K562 (cell line): ENCODE measurements around the gene PPIL4. TPM values are rescaled to one million over a fixed set of nuclear protein-coding genes. Genes with fewer than 3 reads are reported as not detected.
A peak's percentile ranks its signal among the peaks of the same experiment; 100 is the strongest.

Source experiments
- CBFB ChIP-seq: sonication (generic); formaldehyde crosslinking; IDR thresholded peaks from 2 replicates; pipeline ENCODE4 v1.4.0; 2020; ENCODE audit warnings: mild to moderate bottlenecking, missing genetic modification reagents
- CC2D1A ChIP-seq: fragments of 450-650 bp; IDR thresholded peaks from 2 replicates; pipeline ENCODE4 v1.6.1; 2017; ENCODE audit warnings: mild to moderate bottlenecking
- E4F1 ChIP-seq: fragments of 250-450 bp; sonication (Bioruptor Pico); IDR thresholded peaks from 2 replicates; pipeline ENCODE4 v1.5.0; 2021; ENCODE audit warnings: mild to moderate bottlenecking, borderline replicate concordance
- FOXP1 ChIP-seq: sonication (generic); formaldehyde crosslinking; IDR thresholded peaks from 2 replicates; pipeline ENCODE4 v1.8.0; 2022; ENCODE audit warnings: mild to moderate bottlenecking, missing genetic modification reagents
- GTF2F1 ChIP-seq: IDR thresholded peaks from 2 replicates; pipeline ENCODE4 v1.6.1; 2011; ENCODE audit warnings: low read depth, low read length, improper control_type of control experiment
- NCOA2 ChIP-seq, 2 experiments: fragments of 450-650 bp; IDR thresholded peaks; 2 replicates each; pipeline ENCODE4 v1.6.1; 2018; ENCODE audit warnings: mild to moderate bottlenecking in 2 of 2, moderate library complexity in 1 of 2; ENCODE audit not compliant: partially characterized antibody in 2 of 2
- NR0B1 ChIP-seq: fragments of 450-650 bp; IDR thresholded peaks from one replicate; pipeline ENCODE4 v1.6.1; 2018; ENCODE audit warnings: mild to moderate bottlenecking, moderate library complexity; ENCODE audit not compliant: partially characterized antibody
- POLR2G ChIP-seq: fragments of 200-400 bp; formaldehyde crosslinking; IDR thresholded peaks from 2 replicates; pipeline ENCODE4 v1.6.1; 2017; ENCODE audit warnings: low read depth, mild to moderate bottlenecking, antibody characterized with exemption, low read length, moderate library complexity
- SAP30 ChIP-seq: fragments of 200-600 bp; sonication (generic); IDR thresholded peaks from 2 replicates; pipeline ENCODE4 v1.6.1; 2012; ENCODE audit warnings: borderline replicate concordance, low read depth, mild to moderate bottlenecking, moderate library complexity, low read length, control low read depth, inconsistent platforms; ENCODE audit not compliant: insufficient read depth, poor library complexity, severe bottlenecking
- TEAD1 ChIP-seq, 2 experiments: fragments of 450-650 bp in 1 of 2; sonication (generic) in 1 of 2; formaldehyde crosslinking; IDR thresholded peaks; 2 replicates each; pipeline versions ENCODE4 v1.4.0 to v1.8.0; 2020 to 2022; ENCODE audit warnings: mild to moderate bottlenecking in 2 of 2, missing genetic modification reagents in 1 of 2
- USF1 ChIP-seq: sonication (generic); formaldehyde crosslinking; IDR thresholded peaks from 2 replicates; pipeline ENCODE4 v1.9.0; 2022; ENCODE audit warnings: mild to moderate bottlenecking, missing genetic modification reagents
- YY1 ChIP-seq, 3 experiments: IDR thresholded peaks; 2 replicates each; pipeline ENCODE4 v1.6.1; 2011; ENCODE audit warnings: low read length in 2 of 3, mild to moderate bottlenecking in 2 of 3, moderate library complexity in 2 of 3, borderline replicate concordance in 1 of 3, control low read depth in 1 of 3, low read depth in 1 of 3; ENCODE audit not compliant: insufficient read depth in 3 of 3, insufficient replicate concordance in 2 of 3, control insufficient read depth in 1 of 3, insufficient read length in 1 of 3; ENCODE audit errors: extremely low read depth in 1 of 3
- ZBTB43 ChIP-seq: sonication (generic); formaldehyde crosslinking; IDR thresholded peaks from 2 replicates; pipeline ENCODE4 v1.8.0; 2023; ENCODE audit warnings: mild to moderate bottlenecking, missing genetic modification reagents
- ZNF239 ChIP-seq: fragments of 250-450 bp; sonication (Bioruptor Pico); IDR thresholded peaks from 2 replicates; pipeline ENCODE4 v1.4.0; 2020; ENCODE audit warnings: mild to moderate bottlenecking
- ZNF3 ChIP-seq: fragments of 250-450 bp; sonication (Bioruptor Pico); IDR thresholded peaks from 2 replicates; pipeline ENCODE4 v1.5.0; 2021; ENCODE audit warnings: mild to moderate bottlenecking, moderate library complexity
- ZNF384 ChIP-seq: IDR thresholded peaks from 2 replicates; pipeline ENCODE4 v1.6.1; 2012; ENCODE audit warnings: low read depth, low read length, improper control_type of control experiment
- ZNF398 ChIP-seq: fragments of 250-450 bp; sonication (Bioruptor Pico); IDR thresholded peaks from 2 replicates; pipeline ENCODE4 v1.8.0; 2021; ENCODE audit warnings: moderate library complexity, mild to moderate bottlenecking, inconsistent platforms
- polyA plus RNA-seq, 8 experiments: library from polyadenylated mRNA; depleted of rRNA in 4 of 8; stranded (reverse) in 5 of 8; unstranded in 3 of 8; fragments of >200 nt; fragmentation: Nextera tagmentation in 2 of 8; fragmentation: Illumina TruSeq in 1 of 8; extraction: Ambion mirVana in 2 of 8; extraction: Trizol in 1 of 8; gene quantifications; 2 replicates each; pipeline versions ENCODE4 v1.2.1 to v1.2.3, GENCODE V29; 2011 to 2014; ENCODE audit warnings: inconsistent platforms in 1 of 8, missing spikeins in 1 of 8
- total RNA-seq, 7 experiments: library from RNA; depleted of rRNA in 6 of 7; stranded (reverse); fragments of >200 nt in 6 of 7; fragmentation: Illumina TruSeq in 2 of 7; extraction: Trizol in 2 of 7; gene quantifications; 2 replicates each; pipeline versions ENCODE4 v1.2.1 to v1.2.3, GENCODE V29; 2011 to 2021; ENCODE audit warnings: low replicate concordance in 1 of 7

Gene PPIL4
- total and polyA plus RNA-seq, 9 of the 15 experiments (the other 6 are each of a cell fraction or from before 2014, with no cell fraction given): 14.5 to 55.2 (median 45.9) TPM

GRCh38 chr6:149566410-149567193 lies 20.8 kb upstream of the PPIL4 start (continued):
- peak; percentile 64; the same call in 1 of the 2 replicates for TF ChIP-seq E4F1 (CRISPR knock-in tag)
- TF ChIP-seq TEAD1 (CRISPR knock-in tag; IDR thresholded peaks at IDR 0.05): peak in 1 of 2 experiments; percentile 67; a peak in 1 of 4 replicates
- no peak for TF ChIP-seq NR0B1
- TF ChIP-seq CBFB (CRISPR knock-in tag): peak; percentile 91
- peak; percentile 92 for TF ChIP-seq SAP30
- no peak for TF ChIP-seq ZNF398 (CRISPR knock-in tag)
- peak; percentile 39; the same call in 1 of the 2 replicates for TF ChIP-seq FOXP1
- no peak for TF ChIP-seq ZNF239 (CRISPR knock-in tag)
- TF ChIP-seq ZBTB43 (CRISPR knock-in tag): peak; percentile 81; the same call in 1 of the 2 replicates
- peak; percentile 53 to 90 (median 89) for TF ChIP-seq YY1 (IDR thresholded peaks at IDR 0.05; ENCODE audit: borderline replicate concordance in 1 of 3, control insufficient read depth in 1 of 3, extremely low read depth in 1 of 3, insufficient read depth in 3 of 3, insufficient read length in 1 of 3, insufficient replicate concordance in 2 of 3, low read depth in 1 of 3, low read length in 2 of 3)
- peak; percentile 93 for TF ChIP-seq POLR2G
- no peak for TF ChIP-seq GTF2F1
- no peak for TF ChIP-seq NCOA2 (IDR thresholded peaks at IDR 0.05; ENCODE audit: partially characterized antibody in 2 of 2)
- TF ChIP-seq USF1: no peak
- TF ChIP-seq ZNF3: no peak
- TF ChIP-seq ZNF384: no peak
- no peak for TF ChIP-seq CC2D1A
